HG02973 (cell line): ENCODE results near the gene CDH12.
"Not testable (repeated sequence)": the region's sequence is repeated elsewhere in the genome, so short reads cannot be mapped to it uniquely, and the experiment has no call there.

Experiments
- ATAC-seq: cut with Tn5 transposase; IDR thresholded peaks from one replicate; pipeline ENCODE4 v1.9.1; 2021; ENCODE audit warnings: moderate library complexity; ENCODE audit not compliant: unreplicated experiment

CDH12 gene

GRCh38 chr5:22774214-22774613, 78.9 kb downstream of the CDH12 start:
- not testable (repeated sequence) for ATAC-seq

- ATAC-seq: no peak
Measured at GRCh38 chr5:22764736-22765135, 88.4 kb downstream of the CDH12 start.

GRCh38 chr5:22757776-22758175, 95.4 kb downstream of the CDH12 start:
- no peak for ATAC-seq

GRCh38 chr5:22754155-22754554, 99.0 kb downstream of the CDH12 start:
- ATAC-seq: no peak

GRCh38 chr5:22751536-22751935, 101.6 kb downstream of the CDH12 start:
- no peak for ATAC-seq

- ATAC-seq: no peak
Measured at GRCh38 chr5:22736443-22737003, 116.6 kb downstream of the CDH12 start.

GRCh38 chr5:22734907-22735306, 118.2 kb downstream of the CDH12 start:
- no peak for ATAC-seq

- no peak for ATAC-seq
Measured at GRCh38 chr5:22728610-22729009, 124.5 kb downstream of the CDH12 start.

GRCh38 chr5:22722491-22722890, 130.7 kb downstream of the CDH12 start:
- ATAC-seq: no peak

GRCh38 chr5:22722056-22722455, 131.1 kb downstream of the CDH12 start:
- ATAC-seq: no peak

- no peak for ATAC-seq
Measured at GRCh38 chr5:22719842-22720241, 133.3 kb downstream of the CDH12 start.

GRCh38 chr5:22710660-22711059, 142.5 kb downstream of the CDH12 start:
- ATAC-seq: no peak

- no peak for ATAC-seq
Measured at GRCh38 chr5:22709743-22710142, 143.4 kb downstream of the CDH12 start.

GRCh38 chr5:22708770-22709328, 144.3 kb downstream of the CDH12 start:
- no peak for ATAC-seq

GRCh38 chr5:22706901-22707300, 146.2 kb downstream of the CDH12 start:
- ATAC-seq: no peak

- no peak for ATAC-seq
Measured at GRCh38 chr5:22699319-22699718, 153.8 kb downstream of the CDH12 start.

- no peak for ATAC-seq
Measured at GRCh38 chr5:22693121-22693520, 160.0 kb downstream of the CDH12 start.

- ATAC-seq: no peak
Measured at GRCh38 chr5:22683050-22683449, 170.1 kb downstream of the CDH12 start.

GRCh38 chr5:22678886-22679285, 174.3 kb downstream of the CDH12 start:
- no peak for ATAC-seq

GRCh38 chr5:22673131-22673530, 180.0 kb downstream of the CDH12 start:
- ATAC-seq: no peak

- no peak for ATAC-seq
Measured at GRCh38 chr5:22669345-22669744, 183.8 kb downstream of the CDH12 start.

GRCh38 chr5:22665801-22666200, 187.3 kb downstream of the CDH12 start:
- ATAC-seq: no peak

- no peak for ATAC-seq
Measured at GRCh38 chr5:22663134-22663533, 190.0 kb downstream of the CDH12 start.
